Measurements from ENCODE around the gene CD53.
"Not testable (repeated sequence)": the region's sequence is repeated elsewhere in the genome, so short reads cannot be mapped to it uniquely, and the experiment has no call there.

CD53 gene

DNA sequence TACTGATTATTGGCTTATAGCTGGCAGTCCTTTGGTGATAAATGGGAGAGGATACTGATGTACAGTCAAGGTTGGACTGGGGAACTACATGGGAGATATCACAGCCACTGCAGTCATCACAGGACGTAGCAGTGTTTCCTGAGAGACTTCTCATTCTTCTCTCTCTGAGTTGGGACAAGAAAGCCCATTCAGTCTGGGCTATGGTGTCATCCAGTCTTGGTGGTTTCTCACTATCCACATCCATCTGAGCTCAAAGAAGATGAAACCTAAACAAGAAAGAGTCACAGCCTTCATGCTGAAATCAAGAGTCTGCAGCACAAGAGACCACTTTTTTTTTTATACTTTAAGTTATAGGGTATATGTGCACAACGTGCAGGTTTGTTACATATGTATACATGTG lies 12.8 kb upstream of the CD53 start:
- Histone ChIP-seq H3K27ac (replicated peaks) (no peak overlapping the region), H3K27me3 (ENCODE audit: insufficient read depth, poor library complexity, severe bottlenecking) (no peaks in the 10 kb centered on the region), H3K4me3 (replicated peaks; ENCODE audit: insufficient read depth, low read length) (no peak overlapping the region)
- no peak for DNase-seq (ENCODE audit: low read depth in 1 of 2, low spot score in 1 of 2)
- TF ChIP-seq, protein P1, sequence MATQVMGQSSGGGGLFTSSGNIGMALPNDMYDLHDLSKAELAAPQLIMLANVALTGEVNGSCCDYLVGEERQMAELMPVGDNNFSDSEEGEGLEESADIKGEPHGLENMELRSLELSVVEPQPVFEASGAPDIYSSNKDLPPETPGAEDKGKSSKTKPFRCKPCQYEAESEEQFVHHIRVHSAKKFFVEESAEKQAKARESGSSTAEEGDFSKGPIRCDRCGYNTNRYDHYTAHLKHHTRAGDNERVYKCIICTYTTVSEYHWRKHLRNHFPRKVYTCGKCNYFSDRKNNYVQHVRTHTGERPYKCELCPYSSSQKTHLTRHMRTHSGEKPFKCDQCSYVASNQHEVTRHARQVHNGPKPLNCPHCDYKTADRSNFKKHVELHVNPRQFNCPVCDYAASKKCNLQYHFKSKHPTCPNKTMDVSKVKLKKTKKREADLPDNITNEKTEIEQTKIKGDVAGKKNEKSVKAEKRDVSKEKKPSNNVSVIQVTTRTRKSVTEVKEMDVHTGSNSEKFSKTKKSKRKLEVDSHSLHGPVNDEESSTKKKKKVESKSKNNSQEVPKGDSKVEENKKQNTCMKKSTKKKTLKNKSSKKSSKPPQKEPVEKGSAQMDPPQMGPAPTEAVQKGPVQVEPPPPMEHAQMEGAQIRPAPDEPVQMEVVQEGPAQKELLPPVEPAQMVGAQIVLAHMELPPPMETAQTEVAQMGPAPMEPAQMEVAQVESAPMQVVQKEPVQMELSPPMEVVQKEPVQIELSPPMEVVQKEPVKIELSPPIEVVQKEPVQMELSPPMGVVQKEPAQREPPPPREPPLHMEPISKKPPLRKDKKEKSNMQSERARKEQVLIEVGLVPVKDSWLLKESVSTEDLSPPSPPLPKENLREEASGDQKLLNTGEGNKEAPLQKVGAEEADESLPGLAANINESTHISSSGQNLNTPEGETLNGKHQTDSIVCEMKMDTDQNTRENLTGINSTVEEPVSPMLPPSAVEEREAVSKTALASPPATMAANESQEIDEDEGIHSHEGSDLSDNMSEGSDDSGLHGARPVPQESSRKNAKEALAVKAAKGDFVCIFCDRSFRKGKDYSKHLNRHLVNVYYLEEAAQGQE (IDR thresholded peaks at IDR 0.05; ENCODE audit: insufficient replicate concordance, low read depth) = no peak
- TF ChIP-seq, protein P2, sequence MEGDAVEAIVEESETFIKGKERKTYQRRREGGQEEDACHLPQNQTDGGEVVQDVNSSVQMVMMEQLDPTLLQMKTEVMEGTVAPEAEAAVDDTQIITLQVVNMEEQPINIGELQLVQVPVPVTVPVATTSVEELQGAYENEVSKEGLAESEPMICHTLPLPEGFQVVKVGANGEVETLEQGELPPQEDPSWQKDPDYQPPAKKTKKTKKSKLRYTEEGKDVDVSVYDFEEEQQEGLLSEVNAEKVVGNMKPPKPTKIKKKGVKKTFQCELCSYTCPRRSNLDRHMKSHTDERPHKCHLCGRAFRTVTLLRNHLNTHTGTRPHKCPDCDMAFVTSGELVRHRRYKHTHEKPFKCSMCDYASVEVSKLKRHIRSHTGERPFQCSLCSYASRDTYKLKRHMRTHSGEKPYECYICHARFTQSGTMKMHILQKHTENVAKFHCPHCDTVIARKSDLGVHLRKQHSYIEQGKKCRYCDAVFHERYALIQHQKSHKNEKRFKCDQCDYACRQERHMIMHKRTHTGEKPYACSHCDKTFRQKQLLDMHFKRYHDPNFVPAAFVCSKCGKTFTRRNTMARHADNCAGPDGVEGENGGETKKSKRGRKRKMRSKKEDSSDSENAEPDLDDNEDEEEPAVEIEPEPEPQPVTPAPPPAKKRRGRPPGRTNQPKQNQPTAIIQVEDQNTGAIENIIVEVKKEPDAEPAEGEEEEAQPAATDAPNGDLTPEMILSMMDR (IDR thresholded peaks at IDR 0.05; ENCODE audit: insufficient read depth, low read length) = no peak
- no peak for TF ChIP-seq POLR2AphosphoS5 (IDR thresholded peaks at IDR 0.05; ENCODE audit: low read depth)
- TF ChIP-seq SPI1 (IDR thresholded peaks at IDR 0.05; ENCODE audit: borderline replicate concordance, low read depth) = no peak
- TF ChIP-seq GABPA (IDR thresholded peaks at IDR 0.05; ENCODE audit: low read depth) = no peak

DNA sequence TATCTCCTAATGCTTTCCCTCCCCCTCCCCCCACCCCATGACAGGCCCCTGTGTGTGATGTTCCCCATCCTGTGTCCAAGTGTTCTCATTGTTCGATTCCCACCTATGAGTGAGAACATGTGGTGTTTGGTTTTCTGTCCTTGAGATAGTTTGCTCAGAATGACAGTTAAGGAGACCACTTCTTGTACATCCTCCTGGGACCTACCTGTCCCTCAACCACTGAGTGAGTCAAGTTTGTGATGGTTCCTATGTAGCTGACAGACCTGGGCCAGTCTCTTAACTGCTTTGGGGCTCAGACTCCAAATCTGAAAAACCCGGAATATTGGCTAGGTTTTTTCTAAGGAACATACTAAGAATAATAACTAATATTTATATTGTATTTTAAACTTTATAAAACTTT lies 12.3 kb upstream of the CD53 start:
- DNase-seq (ENCODE audit: low read depth in 1 of 2, low spot score in 1 of 2); H3K27me3 ChIP-seq (ENCODE audit: insufficient read depth, poor library complexity, severe bottlenecking); H3K4me3 ChIP-seq (replicated peaks; ENCODE audit: insufficient read depth, low read length); H3K27ac ChIP-seq (replicated peaks): not testable (repeated sequence)

DNA sequence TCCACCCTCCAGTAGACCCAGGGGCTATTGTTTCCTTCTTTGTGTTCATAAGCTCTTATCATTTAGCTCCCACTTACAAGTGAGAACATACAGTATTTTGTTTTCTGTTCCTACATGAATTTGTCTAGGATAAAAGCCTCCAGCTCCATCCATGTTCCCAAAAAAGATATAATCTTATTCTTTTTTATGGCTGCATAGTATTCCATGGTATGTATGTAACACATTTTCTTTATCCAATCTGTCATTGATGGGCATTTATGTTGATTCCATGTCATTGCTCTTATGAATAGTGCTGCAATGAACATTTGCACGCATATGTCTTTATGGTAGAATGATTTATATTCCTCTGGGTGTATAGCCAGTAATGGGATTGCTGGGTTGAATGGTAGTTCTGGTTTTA lies 11.0 kb upstream of the CD53 start:
- H3K27ac ChIP-seq (replicated peaks); H3K27me3 ChIP-seq (ENCODE audit: insufficient read depth, poor library complexity, severe bottlenecking); H3K4me3 ChIP-seq (replicated peaks; ENCODE audit: insufficient read depth, low read length); DNase-seq (ENCODE audit: low read depth in 1 of 2, low spot score in 1 of 2): not testable (repeated sequence)

DNA sequence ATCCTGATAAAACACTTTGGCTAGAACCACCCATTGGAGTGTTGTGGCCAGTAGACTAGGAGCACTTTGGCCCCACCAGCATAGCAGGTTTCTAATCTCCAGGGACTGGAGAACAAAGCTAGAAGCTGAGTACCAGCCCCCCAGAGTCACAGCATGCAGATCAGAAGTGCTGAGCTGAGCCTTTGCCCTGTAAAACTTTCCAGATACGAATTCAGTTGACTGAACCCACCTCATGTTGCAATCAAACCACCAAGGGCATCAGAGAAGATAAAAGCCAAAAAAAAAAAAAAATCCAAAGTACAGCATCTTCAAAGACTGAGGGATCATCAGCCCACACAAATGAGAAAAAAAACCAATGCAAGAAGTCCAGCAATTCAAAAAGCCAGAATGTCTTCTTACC lies 8.7 kb upstream of the CD53 start:
- Histone ChIP-seq H3K27ac (replicated peaks) (no peak overlapping the region), H3K27me3 (ENCODE audit: insufficient read depth, poor library complexity, severe bottlenecking) (no peaks in the 10 kb centered on the region), H3K4me3 (replicated peaks; ENCODE audit: insufficient read depth, low read length) (no peak overlapping the region)
- TF ChIP-seq SPI1 (IDR thresholded peaks at IDR 0.05; ENCODE audit: borderline replicate concordance, low read depth) = no peak
- TF ChIP-seq POLR2AphosphoS5 (IDR thresholded peaks at IDR 0.05; ENCODE audit: low read depth) = no peak
- peak in 1 of 2 experiments; percentile 6 for DNase-seq (ENCODE audit: low read depth in 1 of 2, low spot score in 1 of 2)

DNA sequence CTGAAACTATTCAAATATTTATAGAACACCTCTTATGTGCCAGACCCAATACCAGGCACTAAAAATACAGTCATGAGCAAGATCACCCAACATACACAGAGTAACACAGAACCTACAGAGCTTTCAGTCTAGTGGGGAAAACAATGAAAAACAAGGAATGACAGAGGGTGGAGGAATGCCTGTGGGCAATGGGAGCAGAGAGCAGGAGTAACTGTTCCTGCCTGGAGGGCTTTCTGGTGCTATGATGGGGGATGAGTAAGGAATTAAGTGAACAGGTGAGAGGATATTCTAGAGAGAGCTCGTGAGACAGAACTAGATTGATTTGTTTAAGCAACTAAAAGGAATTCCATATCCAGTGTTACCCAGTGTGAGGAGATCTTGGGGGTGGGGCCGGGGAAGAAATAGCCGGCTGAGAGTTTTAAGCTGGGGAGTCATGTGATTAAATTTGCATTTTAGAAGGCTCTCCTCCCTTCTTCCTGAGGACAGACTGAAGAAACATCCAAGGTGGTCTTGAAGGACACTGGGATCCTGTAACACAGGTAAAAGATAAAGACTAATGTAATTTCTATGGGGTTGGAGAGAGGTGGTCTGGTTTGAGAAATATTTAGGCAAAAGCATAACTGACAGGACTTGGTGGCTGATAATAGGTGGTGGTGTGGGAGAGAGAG lies 2.1 kb upstream of the CD53 start:
- H3K4me3 ChIP-seq (replicated peaks; ENCODE audit: insufficient read depth, low read length) = no peak overlapping the region
- no peak overlapping the region for H3K27ac ChIP-seq (replicated peaks)
- no peaks in the 10 kb centered on the region for H3K27me3 ChIP-seq (ENCODE audit: insufficient read depth, poor library complexity, severe bottlenecking)
- no peak for DNase-seq (ENCODE audit: low read depth in 1 of 2, low spot score in 1 of 2)
- TF ChIP-seq GABPA (IDR thresholded peaks at IDR 0.05; ENCODE audit: low read depth) (no peak), SPI1 (IDR thresholded peaks at IDR 0.05; ENCODE audit: borderline replicate concordance, low read depth) (no peak), POLR2AphosphoS5 (IDR thresholded peaks at IDR 0.05; ENCODE audit: low read depth) (no peak)
- TF ChIP-seq, protein P2 (IDR thresholded peaks at IDR 0.05; ENCODE audit: insufficient read depth, low read length) = no peak
- TF ChIP-seq, protein P1 (IDR thresholded peaks at IDR 0.05; ENCODE audit: insufficient replicate concordance, low read depth) = no peak
